Hepatocyte (in vitro differentiated cells): ENCODE data around the gene DMD.

Experiments
- EZH2 ChIP-seq: fragments of 200-600 bp; sonication (generic); IDR thresholded peaks from 2 replicates; pipeline ENCODE4 v1.6.1; 2016; ENCODE audit warnings: antibody characterized with exemption, mild to moderate bottlenecking, borderline replicate concordance
- TF ChIP-seq, protein P1 (sequence below): fragments of 200-600 bp; sonication (generic); IDR thresholded peaks from 2 replicates; pipeline ENCODE4 v1.5.1; 2016; ENCODE audit warnings: antibody characterized with exemption, mild to moderate bottlenecking; ENCODE audit not compliant: poor library complexity

DNA sequence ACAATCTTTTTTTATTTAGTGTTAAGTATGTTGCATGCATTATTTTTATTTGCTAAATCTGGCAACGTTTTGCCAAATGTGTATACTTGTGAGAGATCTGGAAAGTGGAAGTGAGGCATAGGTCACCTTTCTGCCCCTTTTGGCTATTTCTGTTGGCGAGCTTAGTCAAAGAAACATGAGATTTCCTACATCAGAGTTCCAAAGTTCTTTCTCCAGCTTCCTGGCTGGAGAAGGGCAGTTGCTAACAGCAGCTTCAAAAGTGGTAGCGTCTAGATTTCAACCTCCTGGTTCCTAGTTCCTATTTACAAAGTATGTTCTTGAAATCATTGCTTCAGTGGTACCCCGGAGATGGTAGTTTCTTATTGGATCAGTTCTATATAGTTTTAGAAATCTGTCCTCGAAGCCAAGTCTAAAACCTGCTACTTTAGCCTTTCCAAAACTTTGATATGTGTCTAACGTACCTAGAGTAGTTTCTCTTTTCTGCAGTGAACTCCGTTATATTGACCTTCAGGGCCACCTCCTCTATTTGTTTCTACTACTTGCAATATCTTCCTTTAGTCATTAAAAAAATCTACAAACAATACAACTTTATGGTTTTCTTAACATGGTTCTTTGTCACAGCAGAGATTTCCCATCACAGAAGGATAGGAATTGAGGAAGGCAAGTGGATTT is 1683.8 kb downstream of the DMD start:
- TF ChIP-seq, protein P1, sequence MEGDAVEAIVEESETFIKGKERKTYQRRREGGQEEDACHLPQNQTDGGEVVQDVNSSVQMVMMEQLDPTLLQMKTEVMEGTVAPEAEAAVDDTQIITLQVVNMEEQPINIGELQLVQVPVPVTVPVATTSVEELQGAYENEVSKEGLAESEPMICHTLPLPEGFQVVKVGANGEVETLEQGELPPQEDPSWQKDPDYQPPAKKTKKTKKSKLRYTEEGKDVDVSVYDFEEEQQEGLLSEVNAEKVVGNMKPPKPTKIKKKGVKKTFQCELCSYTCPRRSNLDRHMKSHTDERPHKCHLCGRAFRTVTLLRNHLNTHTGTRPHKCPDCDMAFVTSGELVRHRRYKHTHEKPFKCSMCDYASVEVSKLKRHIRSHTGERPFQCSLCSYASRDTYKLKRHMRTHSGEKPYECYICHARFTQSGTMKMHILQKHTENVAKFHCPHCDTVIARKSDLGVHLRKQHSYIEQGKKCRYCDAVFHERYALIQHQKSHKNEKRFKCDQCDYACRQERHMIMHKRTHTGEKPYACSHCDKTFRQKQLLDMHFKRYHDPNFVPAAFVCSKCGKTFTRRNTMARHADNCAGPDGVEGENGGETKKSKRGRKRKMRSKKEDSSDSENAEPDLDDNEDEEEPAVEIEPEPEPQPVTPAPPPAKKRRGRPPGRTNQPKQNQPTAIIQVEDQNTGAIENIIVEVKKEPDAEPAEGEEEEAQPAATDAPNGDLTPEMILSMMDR, result no peak
- no peak for TF ChIP-seq EZH2
